HG03066 (cell line): Measurements from ENCODE around the gene RARA.
"Not testable (repeated sequence)": the region's sequence is repeated elsewhere in the genome, so short reads cannot be mapped to it uniquely, and the experiment has no call there.

Experiments used
- ATAC-seq: cut with Tn5 transposase; IDR thresholded peaks from one replicate; pipeline ENCODE4 v1.9.1; 2021; ENCODE audit warnings: low read depth; ENCODE audit not compliant: unreplicated experiment

RARA gene

DNA sequence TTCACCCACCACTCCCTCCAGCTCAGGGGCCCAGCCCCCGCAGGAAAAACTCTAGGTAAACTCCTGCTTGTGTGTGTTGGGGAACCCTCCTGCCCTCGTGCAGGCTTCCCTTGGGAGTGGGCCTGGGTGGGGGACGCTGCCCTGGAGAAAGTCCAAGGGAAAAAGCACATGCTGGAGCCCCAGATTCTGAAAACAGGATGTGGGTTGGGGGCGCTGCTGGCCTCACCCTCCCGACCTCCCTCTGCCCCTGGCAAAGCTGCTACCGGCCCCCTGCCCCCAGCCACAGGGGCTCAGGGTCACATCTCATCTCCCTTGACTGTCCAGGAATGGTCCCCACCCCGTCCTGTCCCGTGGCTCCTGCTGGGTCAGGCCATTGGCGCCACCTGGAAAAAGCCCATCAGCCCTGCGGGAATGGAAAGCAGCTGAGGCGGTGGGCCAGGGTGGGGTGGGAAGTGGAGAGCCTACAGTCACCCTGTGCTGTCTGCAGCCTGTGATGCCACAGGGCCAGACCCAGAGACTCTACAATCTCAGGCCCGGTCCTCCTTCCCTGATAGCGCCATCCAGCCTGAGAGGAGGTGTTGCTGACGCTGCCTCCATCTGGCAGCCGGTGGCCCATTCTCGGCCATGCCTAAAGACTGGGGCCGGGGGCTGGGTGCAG, 58.0 kb downstream of the RARA start:
- no peak for ATAC-seq

DNA sequence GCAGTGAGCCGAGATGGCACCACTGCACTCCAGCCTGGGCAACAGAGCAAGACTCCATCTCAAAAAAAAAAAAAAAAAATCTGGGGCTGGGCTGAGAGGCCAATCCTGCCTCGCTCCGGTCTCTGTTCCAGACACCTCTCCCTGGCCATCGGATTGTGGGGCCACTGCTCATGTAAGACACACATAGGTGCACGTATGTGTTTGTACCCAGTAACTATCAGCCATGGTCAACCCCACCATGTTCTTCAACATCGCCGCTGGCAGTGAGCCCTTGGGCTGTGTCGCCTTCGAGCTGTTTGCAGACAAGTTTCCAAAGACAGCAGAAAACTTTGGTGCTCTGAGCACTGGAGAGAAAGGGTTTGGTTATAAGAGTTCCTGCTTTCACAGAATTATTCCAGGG, 58.7 kb downstream of the RARA start:
- ATAC-seq, result not testable (repeated sequence)

DNA sequence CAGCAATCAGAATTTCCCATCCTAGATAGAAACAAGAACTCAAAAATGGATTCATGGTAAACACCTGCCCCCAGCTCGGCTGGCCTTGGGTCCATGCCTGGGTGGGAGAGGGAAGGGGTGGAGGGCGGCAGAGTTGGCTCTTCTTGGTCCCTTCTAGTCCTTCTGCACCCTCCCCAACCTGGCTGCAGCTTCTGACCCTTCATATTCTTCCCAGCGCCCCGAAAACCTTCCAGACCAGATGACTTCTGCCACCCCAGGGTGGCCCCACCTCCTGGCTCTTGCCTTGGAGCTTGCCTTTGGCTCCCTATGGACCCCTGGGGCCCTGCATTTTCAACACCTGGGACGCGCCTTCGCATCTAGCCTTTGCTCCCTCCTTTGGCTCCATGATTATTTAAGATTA, 60.9 kb downstream of the RARA start:
- no peak for ATAC-seq

DNA sequence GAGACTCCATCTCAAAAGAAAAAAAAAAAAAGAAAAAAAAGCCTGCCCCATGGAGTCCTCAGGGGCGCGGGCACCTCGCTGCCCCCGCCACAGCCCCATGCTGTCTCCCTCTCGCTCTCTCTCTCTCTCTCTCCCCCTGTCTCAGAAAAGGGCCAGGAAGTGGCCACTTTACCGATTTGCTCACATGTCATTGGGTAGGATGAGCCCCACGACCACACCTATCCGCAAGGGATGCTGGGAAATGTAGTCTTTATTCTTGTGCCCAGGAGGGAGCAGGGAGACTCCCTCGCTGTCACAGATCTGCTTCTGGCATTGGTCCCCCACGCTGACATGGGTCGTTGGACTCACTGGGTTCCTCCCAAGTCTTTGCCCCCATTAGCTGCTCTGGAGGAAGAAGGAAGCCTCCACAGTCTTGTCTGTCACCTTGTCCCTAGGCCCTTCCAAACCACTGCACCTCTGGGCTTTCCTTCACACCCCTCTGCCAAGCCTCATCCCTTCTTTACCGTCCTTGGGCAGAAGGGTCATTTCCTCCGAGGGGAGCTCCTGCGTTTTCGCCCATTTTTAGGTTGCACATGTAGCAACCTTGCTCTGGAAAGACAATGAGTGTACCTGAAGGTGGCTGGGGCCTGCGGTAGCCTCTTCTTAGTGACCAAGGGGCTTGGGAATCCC, 62.4 kb downstream of the RARA start:
- no peak for ATAC-seq

DNA sequence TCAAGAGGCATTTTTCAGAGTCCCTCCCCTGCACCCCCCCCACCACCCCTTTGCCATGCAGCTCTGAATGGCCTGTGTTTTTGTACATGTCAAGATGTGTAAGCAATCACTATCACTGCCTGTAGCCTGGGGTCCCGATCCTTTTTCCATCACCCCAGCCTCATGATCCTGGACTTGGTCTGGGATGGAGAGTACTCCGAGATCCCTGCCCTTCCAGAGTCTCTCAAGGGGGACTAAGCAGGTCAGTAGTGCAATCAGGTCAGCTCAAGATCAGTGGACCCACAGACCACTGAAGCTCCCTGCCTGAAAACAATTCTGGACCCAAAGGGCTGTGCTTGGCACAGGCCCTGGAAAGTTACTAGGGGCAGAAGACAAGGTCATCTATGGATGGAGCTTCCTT, 63.1 kb downstream of the RARA start:
- no peak for ATAC-seq

DNA sequence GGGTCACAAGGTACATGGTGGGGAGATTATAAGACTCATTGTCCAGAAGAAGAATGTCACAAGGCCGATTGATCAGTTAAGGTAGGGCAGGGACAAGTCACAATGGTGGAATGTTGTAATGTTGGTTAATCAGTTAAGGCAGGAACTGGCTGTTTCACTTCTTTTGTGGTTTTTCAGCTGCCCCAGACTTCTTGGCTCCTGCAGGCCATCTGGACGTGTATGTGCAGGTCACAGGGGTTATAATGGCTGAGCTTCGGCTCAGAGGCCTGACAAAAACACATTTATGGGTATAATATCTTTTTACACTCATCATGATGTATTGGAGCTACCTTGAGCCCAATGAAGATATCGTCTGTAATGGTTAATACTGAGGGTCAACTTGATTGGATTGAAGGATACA, 63.7 kb downstream of the RARA start:
- ATAC-seq, result not testable (repeated sequence)

DNA sequence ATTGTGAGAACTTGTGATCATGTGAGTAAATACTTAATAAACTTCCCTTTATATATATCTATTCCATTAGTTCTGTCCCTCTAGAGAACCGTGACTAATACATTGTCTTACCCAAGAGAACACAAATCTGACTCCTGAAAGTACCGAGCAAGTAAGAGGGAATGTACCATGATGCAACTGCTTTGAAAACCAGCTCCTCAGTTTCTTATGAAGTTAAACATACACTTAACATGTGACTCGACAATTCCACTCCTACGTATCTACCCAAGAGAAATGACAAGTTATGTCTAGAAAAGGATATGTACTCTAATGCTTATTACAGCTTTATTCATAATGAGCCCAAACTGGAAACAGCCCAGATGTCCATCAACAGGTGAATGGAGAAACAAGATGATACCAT, 64.3 kb downstream of the RARA start:
- no peak for ATAC-seq

DNA sequence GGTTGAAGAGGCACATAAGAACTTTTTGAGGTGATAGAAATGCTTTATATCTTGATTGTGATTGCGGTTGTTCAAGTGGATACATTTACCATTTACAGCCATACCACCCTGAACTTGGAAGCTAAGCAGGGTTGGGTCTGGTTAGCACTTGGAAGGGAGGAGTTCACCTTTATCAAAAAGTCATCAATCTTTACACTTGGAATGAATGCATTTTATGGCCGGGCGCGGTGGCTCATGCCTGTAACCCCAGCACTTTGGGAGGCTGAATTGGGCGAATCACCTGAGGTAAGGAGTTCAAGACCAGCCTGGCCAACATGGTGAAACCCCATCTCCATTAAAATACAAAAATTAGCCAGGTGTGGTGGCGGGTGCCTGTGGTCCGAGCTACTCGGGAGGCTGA, 65.0 kb downstream of the RARA start:
- ATAC-seq, result no peak

DNA sequence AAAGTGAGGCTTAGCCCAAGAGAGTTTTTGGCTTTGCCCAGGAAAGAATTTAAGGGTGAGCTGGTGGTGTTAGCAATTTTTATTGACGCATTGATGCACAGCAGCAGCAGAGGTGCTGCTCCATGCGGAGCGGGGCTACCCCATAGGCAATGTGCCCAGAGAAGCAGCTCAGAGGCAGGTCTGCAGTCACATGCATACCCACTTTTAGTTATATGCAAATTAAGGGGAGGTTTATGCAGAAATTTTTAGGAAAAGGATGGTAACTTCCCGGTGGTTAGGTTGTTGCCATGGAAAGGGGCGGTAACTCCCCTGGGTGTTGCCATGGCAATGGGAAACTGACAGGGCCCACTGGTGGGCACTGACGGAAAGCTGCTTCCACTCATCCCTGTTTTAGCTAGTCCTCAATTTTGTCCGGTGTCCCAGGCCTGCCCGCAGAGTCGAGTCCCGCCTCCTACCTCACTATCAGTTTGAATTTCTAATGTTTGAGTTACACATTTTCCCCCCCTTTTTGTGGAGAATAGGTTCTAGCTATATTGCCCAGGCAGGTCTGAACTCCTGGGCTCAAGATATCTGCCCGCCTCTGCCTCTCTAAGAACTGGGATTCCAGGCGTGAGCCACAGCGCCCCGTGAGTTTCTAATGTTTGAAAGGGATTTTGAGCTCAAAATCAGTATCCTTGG, 66.0 kb downstream of the RARA start:
- ATAC-seq, result no peak

DNA sequence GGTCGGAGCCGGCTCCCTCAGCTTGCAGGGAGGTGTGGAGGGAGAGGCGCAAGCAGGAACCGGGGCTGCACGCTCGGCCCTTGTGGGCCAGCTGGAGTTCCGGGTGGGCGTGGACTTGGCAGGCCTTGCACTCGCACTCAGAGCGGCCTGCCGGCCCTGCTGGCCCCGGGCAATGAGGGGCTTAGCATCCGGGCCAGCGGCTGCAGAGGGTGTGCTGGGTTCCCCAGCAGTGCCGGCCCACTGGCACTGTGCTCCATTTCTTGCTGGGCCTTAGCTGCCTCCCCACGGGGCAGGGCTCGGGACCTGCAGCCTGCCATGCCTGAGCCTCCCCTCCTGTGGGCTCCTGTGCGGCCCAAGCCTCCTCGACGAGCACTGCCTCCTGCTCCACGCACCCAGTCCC, 66.8 kb downstream of the RARA start:
- ATAC-seq, result not testable (repeated sequence)

DNA sequence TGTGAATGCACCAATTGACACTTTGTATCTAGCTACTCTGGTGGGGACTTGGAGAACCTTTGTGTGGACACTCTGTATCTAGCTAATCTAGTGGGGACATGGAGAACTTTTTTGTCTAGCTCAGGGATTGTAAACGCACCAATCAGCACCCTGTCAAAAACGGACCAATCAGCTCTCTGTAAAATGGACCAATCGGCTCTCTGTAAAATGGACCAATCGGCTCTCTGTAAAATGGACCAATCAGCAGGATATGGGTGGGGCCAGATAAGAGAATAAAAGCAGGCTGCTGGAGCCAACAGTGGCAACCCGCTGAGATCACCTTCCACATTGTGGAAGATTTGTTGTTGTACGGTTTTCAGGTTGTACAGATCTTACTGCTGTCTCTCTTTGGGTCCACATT, 67.6 kb downstream of the RARA start:
- not testable (repeated sequence) for ATAC-seq

DNA sequence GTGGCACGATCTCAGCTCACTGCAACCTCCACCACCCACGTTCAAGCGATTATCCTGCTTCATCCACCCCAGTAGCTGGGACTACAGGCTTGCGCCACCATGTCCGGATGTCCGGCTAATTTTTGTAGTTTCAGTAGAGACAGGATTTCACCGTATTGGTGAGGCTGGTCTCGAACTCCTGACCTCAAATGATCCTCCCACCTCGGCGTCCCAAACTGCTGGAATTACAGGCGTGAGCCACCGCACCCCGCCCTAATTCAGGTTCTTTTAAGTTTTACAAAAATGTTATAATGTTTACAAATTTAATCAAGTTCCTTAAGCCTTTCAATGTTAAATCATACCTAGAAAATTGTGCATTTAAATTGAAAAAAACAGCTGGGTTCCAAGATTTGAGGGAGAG, 68.9 kb downstream of the RARA start:
- no peak for ATAC-seq

DNA sequence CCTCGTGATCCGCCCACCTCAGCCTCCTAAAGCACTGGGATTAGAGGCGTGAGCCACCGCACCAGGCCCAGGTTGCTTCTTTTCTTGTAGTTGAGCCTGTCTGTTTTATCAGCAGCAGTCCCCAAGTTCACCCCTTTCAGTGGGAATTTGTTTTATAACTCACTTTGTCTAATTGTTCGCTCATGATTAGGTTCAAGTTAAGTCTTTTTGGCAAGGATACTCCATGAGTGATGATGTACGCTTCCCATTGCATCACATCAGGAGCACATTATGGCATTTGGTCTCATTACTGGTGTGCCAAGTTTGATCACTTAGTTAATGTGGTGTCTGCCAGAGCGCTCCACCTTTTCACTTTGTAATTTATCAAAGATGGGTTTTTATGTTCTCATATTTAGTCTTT, 70.0 kb downstream of the RARA start:
- no peak for ATAC-seq

DNA sequence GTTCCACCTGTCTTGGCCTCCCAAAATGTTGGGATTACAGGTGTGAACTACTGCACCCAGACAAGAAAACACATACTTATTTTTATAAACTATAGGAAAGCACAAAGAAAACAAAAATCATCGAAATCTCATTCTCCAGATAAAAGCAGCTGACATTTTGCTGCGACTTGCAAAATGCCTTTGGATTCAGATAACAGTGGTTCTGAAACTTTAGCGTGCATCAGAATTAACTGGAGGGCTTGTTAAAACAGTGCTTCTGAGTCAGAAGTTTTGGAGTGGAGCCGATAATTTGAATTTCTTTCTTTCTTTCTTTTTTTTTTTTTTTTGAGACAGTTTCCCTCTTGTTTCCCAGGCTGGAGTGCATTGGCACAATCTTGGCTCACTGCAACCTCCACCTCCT, 73.3 kb downstream of the RARA start:
- no peak for ATAC-seq

DNA sequence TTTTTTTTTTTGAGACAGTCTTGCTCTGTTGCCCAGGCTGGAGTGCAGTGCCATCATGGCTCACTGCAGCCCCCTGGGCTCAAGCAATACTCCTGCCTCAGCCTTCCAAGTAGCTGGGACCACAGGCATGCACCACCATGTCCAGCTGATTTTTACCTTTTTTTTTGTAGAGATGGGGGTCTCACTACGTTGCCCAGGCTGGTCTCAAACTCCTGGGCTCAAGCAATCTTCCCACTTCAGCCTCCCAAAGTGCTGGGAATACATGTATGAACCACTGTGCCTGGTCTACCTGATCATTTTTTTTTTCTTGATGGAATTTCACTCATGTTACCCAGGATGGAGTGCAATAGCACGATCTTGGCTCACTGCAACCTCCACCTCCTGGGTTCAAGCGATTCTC, 77.6 kb downstream of the RARA start:
- ATAC-seq, result not testable (repeated sequence)

DNA sequence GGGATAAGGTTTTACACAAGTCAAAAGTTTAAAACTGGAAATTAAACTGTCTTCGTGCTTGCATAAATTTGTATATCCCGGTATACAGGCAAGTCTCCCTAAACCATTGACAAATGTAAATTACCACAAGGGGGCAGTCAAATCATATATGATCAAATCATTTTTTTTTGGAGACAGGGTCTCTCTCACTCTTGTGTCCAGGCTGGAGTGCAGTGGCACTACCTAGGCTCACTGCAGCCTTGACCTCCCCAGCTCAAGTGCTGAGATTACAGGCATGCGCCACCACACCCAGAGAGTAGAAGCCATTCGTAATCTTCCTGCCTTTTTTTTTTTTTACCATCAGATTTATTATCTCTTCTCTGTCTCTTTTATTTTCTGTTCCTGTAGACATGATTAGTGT, 90.2 kb downstream of the RARA start:
- no peak for ATAC-seq

DNA sequence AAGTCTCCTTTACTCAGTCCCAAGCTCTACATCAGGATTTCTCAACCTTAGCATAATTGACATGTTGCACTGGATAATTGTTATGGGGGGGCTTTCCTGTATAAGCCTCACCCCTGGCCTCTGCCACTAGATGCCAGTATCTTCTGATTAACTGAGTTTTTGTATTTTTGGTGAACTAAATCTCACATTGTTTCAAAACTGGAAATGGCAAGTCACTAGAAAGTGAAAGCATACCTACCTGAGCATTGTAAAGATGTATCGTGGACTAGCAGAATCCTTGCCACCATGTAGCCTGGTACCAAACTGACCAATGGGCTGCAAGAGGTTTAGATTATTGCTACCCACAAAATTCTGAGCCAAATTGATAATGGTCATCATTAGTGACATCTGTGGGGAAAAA, 93.7 kb downstream of the RARA start:
- no peak for ATAC-seq

DNA sequence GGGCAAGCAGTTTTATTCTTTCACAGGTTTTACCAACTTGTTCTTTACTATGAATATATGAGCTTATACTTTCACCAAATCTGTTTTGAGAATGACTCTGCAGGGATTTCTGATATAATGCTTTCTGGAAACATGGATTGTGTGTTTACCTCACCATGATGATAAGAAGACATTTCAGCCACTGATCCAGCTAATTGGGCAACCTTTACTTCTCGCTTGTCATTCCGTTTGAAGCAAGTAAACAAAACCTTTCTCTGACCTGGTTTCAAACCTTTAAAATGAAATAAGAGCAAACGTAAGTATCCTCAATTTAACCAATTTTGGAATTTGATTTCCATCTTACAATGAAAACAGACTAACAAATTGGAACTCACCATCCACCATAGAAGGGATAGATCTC, 95.0 kb downstream of the RARA start:
- ATAC-seq, result no peak
